Adrenal gland (tissue), 5 donors: ENCODE data around the gene ENDOV.

Experiments used
- CTCF ChIP-seq, 6 experiments: fragments of 450-650 bp in 4 of 6; fragments of 200-600 bp in 2 of 6; sonication (generic) in 1 of 6; IDR thresholded peaks; 1 replicate in 5 of 6; 2 replicates in 1 of 6; pipeline versions ENCODE4 v1.5.1 to v1.8.0; 2016 to 2021; ENCODE audit warnings: antibody characterized with exemption in 6 of 6, mild to moderate bottlenecking in 2 of 6, moderate library complexity in 1 of 6
- POLR2A ChIP-seq, 2 donors: fragments of 450-650 bp; IDR thresholded peaks; one replicate each; pipeline ENCODE4 v1.6.1; 2017; ENCODE audit warnings: antibody characterized with exemption in 2 of 2, mild to moderate bottlenecking in 2 of 2, moderate library complexity in 1 of 2
- donor health status: DM: no; HTN: no; CAD: no.

- TF ChIP-seq CTCF (IDR thresholded peaks at IDR 0.05) (no peak), POLR2A (IDR thresholded peaks at IDR 0.05) (no peak)
These were observed 32.8 kb downstream of the ENDOV start for GRCh38 chr17:80447790-80448189.
